ENCODE measurements around the gene FGF18. TPM values are rescaled to one million over a fixed set of nuclear protein-coding genes. Genes with fewer than 3 reads are reported as not detected.

Gene FGF18
- total and polyA plus RNA-seq, 4 experiments from 2014 or later: 0.09 to 0.32 (median 0.17) TPM; not detected in 1

DNA sequence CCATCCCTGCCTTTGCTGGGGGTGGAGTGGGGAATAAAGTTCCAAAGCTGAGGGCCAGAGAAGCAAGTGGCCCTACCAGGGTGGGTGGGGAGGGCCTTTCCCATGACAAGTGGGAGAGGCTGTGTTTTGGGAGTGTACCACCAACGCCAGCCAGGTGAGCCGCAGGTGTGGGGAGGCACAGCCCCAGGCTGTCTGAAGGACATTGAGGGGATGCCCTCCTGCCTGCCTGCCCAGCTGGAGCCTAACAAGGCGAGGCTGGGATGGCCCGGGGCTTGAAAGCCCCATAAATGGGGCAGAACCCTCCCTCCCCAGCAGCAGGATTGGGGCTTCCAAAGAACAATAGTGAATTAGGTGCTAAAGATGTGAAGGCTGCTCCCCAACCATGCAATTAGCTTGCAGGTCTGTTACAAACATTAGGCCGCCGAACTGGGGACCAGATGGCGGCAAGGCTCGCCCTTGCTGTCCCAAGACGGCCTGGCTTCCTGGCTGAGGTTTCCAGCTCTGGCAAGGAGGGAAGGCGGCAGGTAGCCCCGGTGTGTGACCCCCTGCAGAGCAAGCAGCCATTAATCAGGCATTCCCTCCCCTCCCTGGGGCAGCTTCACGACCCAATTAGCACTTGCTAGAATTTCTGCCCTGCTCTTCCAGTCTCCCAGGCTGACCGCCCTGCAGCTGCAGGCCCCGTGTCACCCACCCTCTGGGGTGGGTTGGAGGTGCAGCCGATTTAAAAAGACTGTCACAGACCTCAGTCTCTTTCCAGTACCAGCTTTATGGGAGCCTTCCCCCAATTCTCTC, 42.9 kb downstream of the FGF18 start:
- CTCF ChIA-PET (ENCODE audit: partially characterized antibody): interaction anchor here (0.8 kb wide), 1 partner anchor 20 kb away, joined by 3 read pairs; no protein-coding TSS in a partner anchor

DNA sequence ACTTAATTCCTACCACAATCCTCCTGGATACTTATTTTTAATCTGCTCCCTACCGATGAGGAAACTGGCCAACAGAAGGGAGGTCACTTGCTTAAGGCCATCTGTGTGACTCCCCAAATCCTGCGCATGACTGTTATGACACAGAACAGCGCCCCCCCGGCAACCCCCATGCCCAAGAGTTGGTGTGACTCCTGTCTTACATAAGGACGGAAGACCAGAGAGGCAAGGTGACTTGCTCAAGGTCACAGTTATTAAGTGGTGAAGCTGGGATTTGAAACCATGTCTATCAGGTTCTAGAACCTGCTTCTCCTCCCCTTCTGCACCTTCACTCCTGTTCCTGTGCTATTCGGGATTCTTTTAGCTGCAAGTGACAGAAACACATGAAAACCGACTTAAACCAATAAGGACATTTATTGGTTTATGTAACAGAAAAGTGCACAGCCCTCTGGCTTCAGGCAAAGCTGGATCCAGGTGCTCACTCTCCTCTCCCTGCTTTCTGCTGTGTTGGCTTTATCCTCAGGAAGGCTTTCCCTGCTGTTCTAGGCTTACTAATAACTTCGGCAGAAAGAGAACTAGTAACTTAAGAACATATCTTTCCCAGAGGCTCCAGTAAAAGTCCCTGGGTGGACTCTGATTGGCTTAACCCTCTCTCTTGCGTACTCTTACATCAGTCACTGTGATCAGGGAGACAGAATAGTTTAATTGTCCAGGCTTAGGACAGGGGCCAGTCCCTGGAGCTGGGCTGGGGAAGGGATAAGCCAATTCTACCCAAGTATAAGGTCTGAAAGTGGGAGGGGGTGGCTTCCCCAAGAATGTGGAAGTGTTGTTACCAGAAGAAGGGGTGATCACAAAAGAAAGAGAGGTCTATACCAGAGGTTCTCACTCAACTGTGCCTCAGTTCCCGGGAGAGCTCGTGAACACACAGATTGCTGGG, 43.7 kb downstream of the FGF18 start:
- ChIA-PET POLR2A (ENCODE audit: partially characterized antibody) (no interaction called here), CTCF (ENCODE audit: partially characterized antibody) (no interaction called here)
- no peak overlapping the region for H3K27ac Mint-ChIP-seq
- peaks cover 8 to 24% of the 10 kb centered on the region in 2 donors for H3K27me3 Mint-ChIP-seq
- Histone ChIP-seq H3K9me3 (ENCODE audit: control insufficient read depth in 1 of 2, low read length in 2 of 2) (no peaks in the 10 kb centered on the region), H3K4me1 (ENCODE audit: insufficient read depth, low read length) (no peaks in the 10 kb centered on the region), H3K36me3 (ENCODE audit: insufficient read depth, low read length) (no peaks in the 10 kb centered on the region), H3K4me3 (ENCODE audit: low read length in 2 of 2) (no peak overlapping the region), H3K27me3 (ENCODE audit: insufficient read depth, low read length) (no peaks in the 10 kb centered on the region), H3K27ac (ENCODE audit: low read depth, low read length) (no peak overlapping the region)
- intact Hi-C loops (cut with micrococcal nuclease): no loop called here
- DNase-seq: no peak
- no peaks in the 10 kb centered on the region for H3K36me3 Mint-ChIP-seq
- H3K4me3 Mint-ChIP-seq: no peak overlapping the region
- H3K4me1 Mint-ChIP-seq: no peaks in the 10 kb centered on the region
- H3K9me3 Mint-ChIP-seq: no peaks in the 10 kb centered on the region

More for the DNA sequence above, 42.9 kb downstream of the FGF18 start:
- DNase-seq: no peak
- Mint-ChIP-seq H3K27me3 (peaks cover 8 to 24% of the 10 kb centered on the region in 2 donors), H3K27ac (no peak overlapping the region), H3K9me3 (no peaks in the 10 kb centered on the region), H3K36me3 (no peaks in the 10 kb centered on the region), H3K4me3 (no peak overlapping the region), H3K4me1 (no peaks in the 10 kb centered on the region)
- intact Hi-C loops (cut with micrococcal nuclease): no loop called here
- Histone ChIP-seq H3K27ac (ENCODE audit: low read depth, low read length) (no peak overlapping the region), H3K9me3 (ENCODE audit: control insufficient read depth in 1 of 2, low read length in 2 of 2) (no peaks in the 10 kb centered on the region), H3K27me3 (ENCODE audit: insufficient read depth, low read length) (no peaks in the 10 kb centered on the region), H3K36me3 (ENCODE audit: insufficient read depth, low read length) (no peaks in the 10 kb centered on the region), H3K4me1 (ENCODE audit: insufficient read depth, low read length) (no peaks in the 10 kb centered on the region), H3K4me3 (ENCODE audit: low read length in 2 of 2) (no peak overlapping the region)
- POLR2A ChIA-PET (ENCODE audit: partially characterized antibody): no interaction called here

DNA sequence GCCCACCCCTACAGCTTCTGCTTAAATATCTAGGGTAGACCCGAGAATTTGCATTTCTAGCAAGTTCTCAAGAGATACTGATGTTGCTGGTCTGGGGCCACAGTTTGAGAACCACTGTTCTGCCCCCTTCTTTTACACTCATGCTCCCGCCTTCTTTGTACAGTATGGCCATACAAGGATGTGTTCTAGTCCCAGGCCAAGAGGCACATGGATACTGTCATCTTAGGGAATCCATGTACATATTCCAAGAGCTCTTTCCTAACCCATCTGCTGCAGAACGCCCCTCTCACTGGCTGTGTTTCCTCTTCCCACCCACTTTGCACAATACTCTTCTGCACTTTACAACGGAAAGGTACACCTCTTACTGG, 44.4 kb downstream of the FGF18 start:
- Mint-ChIP-seq H3K4me1 (no peaks in the 10 kb centered on the region), H3K36me3 (no peaks in the 10 kb centered on the region), H3K9me3 (no peaks in the 10 kb centered on the region), H3K27me3 (peaks cover 8 to 24% of the 10 kb centered on the region in 2 donors), H3K4me3 (no peak overlapping the region), H3K27ac (no peak overlapping the region)
- ChIA-PET CTCF (ENCODE audit: partially characterized antibody) (no interaction called here), POLR2A (ENCODE audit: partially characterized antibody) (no interaction called here)
- Histone ChIP-seq H3K4me1 (ENCODE audit: insufficient read depth, low read length) (no peaks in the 10 kb centered on the region), H3K9me3 (ENCODE audit: control insufficient read depth in 1 of 2, low read length in 2 of 2) (no peaks in the 10 kb centered on the region), H3K27ac (ENCODE audit: low read depth, low read length) (no peak overlapping the region), H3K4me3 (ENCODE audit: low read length in 2 of 2) (no peak overlapping the region), H3K36me3 (ENCODE audit: insufficient read depth, low read length) (no peaks in the 10 kb centered on the region), H3K27me3 (ENCODE audit: insufficient read depth, low read length) (no peaks in the 10 kb centered on the region)
- DNase-seq: no peak
- intact Hi-C loops (cut with micrococcal nuclease): no loop called here

DNA sequence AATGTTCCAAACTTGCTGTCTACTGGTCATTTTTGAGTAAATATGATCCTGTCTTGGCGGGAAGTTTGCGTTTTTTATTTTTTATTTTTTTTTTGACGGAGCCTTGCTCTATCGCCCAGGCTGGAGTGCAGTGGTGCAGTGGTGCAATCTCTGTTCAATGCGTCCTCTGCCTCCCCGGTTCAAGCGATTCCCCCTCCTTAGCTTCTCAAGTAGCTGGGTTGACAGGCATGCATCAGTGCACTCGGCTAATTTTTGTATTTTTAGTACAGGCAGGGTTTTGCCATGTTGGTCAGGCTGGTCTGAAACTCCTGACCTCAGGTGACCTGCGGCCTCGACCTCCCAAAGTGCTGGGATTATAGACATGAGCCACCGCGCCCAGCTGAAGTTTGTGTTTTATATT, 45.4 kb downstream of the FGF18 start:
- H3K4me1 ChIP-seq (ENCODE audit: insufficient read depth, low read length): no peaks in the 10 kb centered on the region
- H3K27me3 ChIP-seq (ENCODE audit: insufficient read depth, low read length): no peaks in the 10 kb centered on the region
- intact Hi-C loops (cut with micrococcal nuclease): no loop called here
- CTCF ChIA-PET (ENCODE audit: partially characterized antibody): no interaction called here
- H3K4me3 Mint-ChIP-seq: no peak overlapping the region
- H3K36me3 Mint-ChIP-seq: no peaks in the 10 kb centered on the region
- H3K9me3 ChIP-seq (ENCODE audit: control insufficient read depth in 1 of 2, low read length in 2 of 2): no peaks in the 10 kb centered on the region
- no peak overlapping the region for H3K27ac Mint-ChIP-seq
- H3K27me3 Mint-ChIP-seq: peaks cover 10 to 21% of the 10 kb centered on the region in 2 donors
- no peaks in the 10 kb centered on the region for H3K9me3 Mint-ChIP-seq
- no peaks in the 10 kb centered on the region for H3K36me3 ChIP-seq (ENCODE audit: insufficient read depth, low read length)
- no peak overlapping the region for H3K27ac ChIP-seq (ENCODE audit: low read depth, low read length)
- H3K4me3 ChIP-seq (ENCODE audit: low read length in 2 of 2): no peak overlapping the region
- DNase-seq: no peak
- no peaks in the 10 kb centered on the region for H3K4me1 Mint-ChIP-seq
- POLR2A ChIA-PET (ENCODE audit: partially characterized antibody): no interaction called here

DNA sequence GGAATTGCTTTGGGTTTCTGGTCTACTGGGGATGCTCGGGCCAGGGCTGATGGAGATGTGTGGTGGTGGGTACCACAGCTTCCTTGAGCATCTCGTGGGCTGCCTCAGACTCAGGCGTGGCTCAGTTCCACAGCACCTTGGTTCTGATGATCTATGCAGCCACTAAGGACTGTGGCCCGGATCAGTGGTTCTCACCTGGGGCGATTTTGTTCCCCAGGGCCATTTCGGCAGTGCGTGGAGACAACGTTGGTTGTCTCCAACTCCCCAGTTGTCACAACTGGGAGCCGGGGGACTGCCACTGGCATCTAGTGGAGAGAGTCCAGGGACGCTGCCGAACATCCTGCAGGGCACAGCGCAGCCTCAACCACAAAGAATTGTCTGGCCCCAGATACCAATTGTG, 47.7 kb downstream of the FGF18 start:
- Mint-ChIP-seq H3K36me3 (no peaks in the 10 kb centered on the region), H3K4me1 (no peaks in the 10 kb centered on the region), H3K27ac (no peak overlapping the region), H3K9me3 (peaks cover 0 to 3% (median 0%) of the 10 kb centered on the region in 8 donors), H3K4me3 (no peak overlapping the region), H3K27me3 (peaks cover 10 to 17% of the 10 kb centered on the region in 2 donors)
- no peaks in the 10 kb centered on the region for H3K9me3 ChIP-seq (ENCODE audit: control insufficient read depth in 1 of 2, low read length in 2 of 2)
- H3K27me3 ChIP-seq (ENCODE audit: insufficient read depth, low read length): no peaks in the 10 kb centered on the region
- no peak for DNase-seq
- H3K4me1 ChIP-seq (ENCODE audit: insufficient read depth, low read length): no peaks in the 10 kb centered on the region
- POLR2A ChIA-PET (ENCODE audit: partially characterized antibody): no interaction called here
- H3K4me3 ChIP-seq (ENCODE audit: low read length in 2 of 2): no peak overlapping the region
- intact Hi-C loops (cut with micrococcal nuclease): no loop called here
- H3K27ac ChIP-seq (ENCODE audit: low read depth, low read length): no peak overlapping the region
- H3K36me3 ChIP-seq (ENCODE audit: insufficient read depth, low read length): no peaks in the 10 kb centered on the region
- CTCF ChIA-PET (ENCODE audit: partially characterized antibody): no interaction called here

DNA sequence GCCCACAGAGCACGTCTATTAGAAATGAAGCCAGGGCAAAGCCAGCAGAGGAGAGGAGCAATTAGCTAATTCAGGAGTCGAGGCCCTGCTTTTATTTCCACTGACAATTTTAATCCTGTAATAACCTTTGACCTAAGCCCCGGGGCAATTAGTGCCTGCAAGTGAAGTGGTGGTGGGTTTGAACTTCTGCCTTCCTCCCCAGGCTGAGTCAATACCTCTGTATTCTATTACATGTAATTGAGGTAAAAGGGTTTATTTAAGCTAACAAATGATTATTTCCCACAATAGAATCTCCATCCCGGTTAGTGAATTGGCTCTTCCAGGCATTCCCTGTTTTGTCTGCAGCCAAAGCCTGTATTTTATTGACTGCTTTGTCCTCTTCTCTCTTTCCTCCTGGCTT, 49.9 kb downstream of the FGF18 start:
- Mint-ChIP-seq H3K36me3 (no peaks in the 10 kb centered on the region), H3K9me3 (peaks cover 0 to 5% (median 0%) of the 10 kb centered on the region in 8 donors), H3K27me3 (peaks cover 6 to 11% of the 10 kb centered on the region in 2 donors), H3K4me1 (no peaks in the 10 kb centered on the region), H3K27ac (no peak overlapping the region), H3K4me3 (no peak overlapping the region)
- intact Hi-C loops (cut with micrococcal nuclease): no loop called here
- no peak overlapping the region for H3K27ac ChIP-seq (ENCODE audit: low read depth, low read length)
- CTCF ChIA-PET (ENCODE audit: partially characterized antibody): interaction anchor here (1.3 kb wide), 1 partner anchor 15 kb away, joined by 4 read pairs; no protein-coding TSS in a partner anchor
- POLR2A ChIA-PET (ENCODE audit: partially characterized antibody): no interaction called here
- no peaks in the 10 kb centered on the region for H3K36me3 ChIP-seq (ENCODE audit: insufficient read depth, low read length)
- H3K4me1 ChIP-seq (ENCODE audit: insufficient read depth, low read length): no peaks in the 10 kb centered on the region
- H3K4me3 ChIP-seq (ENCODE audit: low read length in 2 of 2): no peak overlapping the region
- DNase-seq: no peak
- H3K27me3 ChIP-seq (ENCODE audit: insufficient read depth, low read length): no peaks in the 10 kb centered on the region
- no peaks in the 10 kb centered on the region for H3K9me3 ChIP-seq (ENCODE audit: control insufficient read depth in 1 of 2, low read length in 2 of 2)

DNA sequence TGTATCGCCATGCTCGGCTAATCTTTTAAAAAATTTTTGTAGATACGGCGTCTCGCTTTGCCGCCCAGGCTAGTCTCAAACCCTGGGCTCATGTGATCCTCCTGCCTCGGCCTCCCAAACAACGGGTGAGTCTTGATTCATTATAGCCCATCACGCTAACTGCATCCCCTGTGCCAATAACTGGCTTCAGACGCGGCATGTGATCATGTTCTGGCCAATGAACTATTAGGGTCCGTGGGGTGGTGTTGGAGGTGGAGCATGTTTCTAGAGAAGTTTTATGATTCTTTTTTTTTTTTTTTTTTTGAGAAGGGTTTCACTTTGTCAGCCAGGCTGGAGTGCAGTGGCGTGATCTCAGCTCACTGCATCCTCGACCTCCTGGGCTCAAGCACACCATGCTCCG, 51.0 kb downstream of the FGF18 start:
- intact Hi-C loops (cut with micrococcal nuclease): no loop called here
- H3K9me3 ChIP-seq (ENCODE audit: control insufficient read depth in 1 of 2, low read length in 2 of 2): no peaks in the 10 kb centered on the region
- H3K36me3 ChIP-seq (ENCODE audit: insufficient read depth, low read length): no peaks in the 10 kb centered on the region
- no peak overlapping the region for H3K27ac ChIP-seq (ENCODE audit: low read depth, low read length)
- Mint-ChIP-seq H3K27me3 (peaks cover 5 to 9% of the 10 kb centered on the region in 2 donors), H3K36me3 (no peaks in the 10 kb centered on the region), H3K4me3 (no peak overlapping the region), H3K4me1 (no peaks in the 10 kb centered on the region), H3K9me3 (peaks cover 0 to 6% (median 0%) of the 10 kb centered on the region in 8 donors), H3K27ac (no peak overlapping the region)
- H3K27me3 ChIP-seq (ENCODE audit: insufficient read depth, low read length): no peaks in the 10 kb centered on the region
- H3K4me3 ChIP-seq (ENCODE audit: low read length in 2 of 2): no peak overlapping the region
- no peak for DNase-seq
- ChIA-PET POLR2A (ENCODE audit: partially characterized antibody) (no interaction called here), CTCF (ENCODE audit: partially characterized antibody) (interaction anchor here (3.0 kb wide), 1 partner anchor 13 kb away, joined by 21 read pairs; no protein-coding TSS in a partner anchor)
- H3K4me1 ChIP-seq (ENCODE audit: insufficient read depth, low read length): no peaks in the 10 kb centered on the region

Data from CD4-positive, alpha-beta memory T cell (primary cell).